ENCODE data around the gene STAM.

The STAM gene

DNA sequence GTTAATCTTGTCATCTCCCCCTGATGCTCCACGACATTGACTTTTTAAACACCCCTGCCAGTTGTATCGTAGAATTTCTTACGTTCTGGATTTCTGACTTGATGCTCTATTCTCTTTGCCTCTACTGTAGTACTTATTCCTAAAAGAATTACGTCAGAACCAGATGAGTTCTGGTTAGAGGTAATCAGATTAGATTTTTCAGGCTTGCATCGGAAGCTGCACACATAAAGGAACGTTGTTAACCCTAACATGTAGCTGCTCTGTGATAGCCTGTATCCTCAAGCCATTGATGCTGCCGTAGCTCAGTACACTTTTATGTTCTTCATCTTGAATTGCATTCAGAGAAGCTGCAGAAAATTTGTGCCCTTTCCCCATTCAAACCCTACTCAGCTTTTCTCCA lies 81.8 kb downstream of the STAM start:
- TF ChIP-seq, protein P1, sequence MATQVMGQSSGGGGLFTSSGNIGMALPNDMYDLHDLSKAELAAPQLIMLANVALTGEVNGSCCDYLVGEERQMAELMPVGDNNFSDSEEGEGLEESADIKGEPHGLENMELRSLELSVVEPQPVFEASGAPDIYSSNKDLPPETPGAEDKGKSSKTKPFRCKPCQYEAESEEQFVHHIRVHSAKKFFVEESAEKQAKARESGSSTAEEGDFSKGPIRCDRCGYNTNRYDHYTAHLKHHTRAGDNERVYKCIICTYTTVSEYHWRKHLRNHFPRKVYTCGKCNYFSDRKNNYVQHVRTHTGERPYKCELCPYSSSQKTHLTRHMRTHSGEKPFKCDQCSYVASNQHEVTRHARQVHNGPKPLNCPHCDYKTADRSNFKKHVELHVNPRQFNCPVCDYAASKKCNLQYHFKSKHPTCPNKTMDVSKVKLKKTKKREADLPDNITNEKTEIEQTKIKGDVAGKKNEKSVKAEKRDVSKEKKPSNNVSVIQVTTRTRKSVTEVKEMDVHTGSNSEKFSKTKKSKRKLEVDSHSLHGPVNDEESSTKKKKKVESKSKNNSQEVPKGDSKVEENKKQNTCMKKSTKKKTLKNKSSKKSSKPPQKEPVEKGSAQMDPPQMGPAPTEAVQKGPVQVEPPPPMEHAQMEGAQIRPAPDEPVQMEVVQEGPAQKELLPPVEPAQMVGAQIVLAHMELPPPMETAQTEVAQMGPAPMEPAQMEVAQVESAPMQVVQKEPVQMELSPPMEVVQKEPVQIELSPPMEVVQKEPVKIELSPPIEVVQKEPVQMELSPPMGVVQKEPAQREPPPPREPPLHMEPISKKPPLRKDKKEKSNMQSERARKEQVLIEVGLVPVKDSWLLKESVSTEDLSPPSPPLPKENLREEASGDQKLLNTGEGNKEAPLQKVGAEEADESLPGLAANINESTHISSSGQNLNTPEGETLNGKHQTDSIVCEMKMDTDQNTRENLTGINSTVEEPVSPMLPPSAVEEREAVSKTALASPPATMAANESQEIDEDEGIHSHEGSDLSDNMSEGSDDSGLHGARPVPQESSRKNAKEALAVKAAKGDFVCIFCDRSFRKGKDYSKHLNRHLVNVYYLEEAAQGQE (IDR thresholded peaks at IDR 0.05; ENCODE audit: low read depth), result no peak
- TF ChIP-seq, protein P2, sequence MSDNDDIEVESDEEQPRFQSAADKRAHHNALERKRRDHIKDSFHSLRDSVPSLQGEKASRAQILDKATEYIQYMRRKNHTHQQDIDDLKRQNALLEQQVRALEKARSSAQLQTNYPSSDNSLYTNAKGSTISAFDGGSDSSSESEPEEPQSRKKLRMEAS (IDR thresholded peaks at IDR 0.05), result no peak
- TF ChIP-seq NFIC (IDR thresholded peaks at IDR 0.05) (no peak), CEBPB (IDR thresholded peaks at IDR 0.05) (no peak), TAF1 (IDR thresholded peaks at IDR 0.05; ENCODE audit: low read depth) (no peak), FOXM1 (IDR thresholded peaks at IDR 0.05; ENCODE audit: borderline replicate concordance, low read depth) (no peak), ZBTB7A (IDR thresholded peaks at IDR 0.05; ENCODE audit: low read depth) (no peak), TCF12 (IDR thresholded peaks at IDR 0.05; ENCODE audit: low read depth) (no peak), EGR1 (IDR thresholded peaks at IDR 0.05) (no peak), EP300 (IDR thresholded peaks at IDR 0.05; ENCODE audit: borderline replicate concordance) (no peak), CREB1 (IDR thresholded peaks at IDR 0.05; ENCODE audit: low read depth) (no peak), TEAD4 (IDR thresholded peaks at IDR 0.05) (no peak), RAD21 (IDR thresholded peaks at IDR 0.05; ENCODE audit: low read depth) (no peak), YY1 (IDR thresholded peaks at IDR 0.05; ENCODE audit: low read depth) (no peak)
- TF ChIP-seq, protein P3, sequence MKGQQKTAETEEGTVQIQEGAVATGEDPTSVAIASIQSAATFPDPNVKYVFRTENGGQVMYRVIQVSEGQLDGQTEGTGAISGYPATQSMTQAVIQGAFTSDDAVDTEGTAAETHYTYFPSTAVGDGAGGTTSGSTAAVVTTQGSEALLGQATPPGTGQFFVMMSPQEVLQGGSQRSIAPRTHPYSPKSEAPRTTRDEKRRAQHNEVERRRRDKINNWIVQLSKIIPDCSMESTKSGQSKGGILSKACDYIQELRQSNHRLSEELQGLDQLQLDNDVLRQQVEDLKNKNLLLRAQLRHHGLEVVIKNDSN (IDR thresholded peaks at IDR 0.05), result no peak

DNA sequence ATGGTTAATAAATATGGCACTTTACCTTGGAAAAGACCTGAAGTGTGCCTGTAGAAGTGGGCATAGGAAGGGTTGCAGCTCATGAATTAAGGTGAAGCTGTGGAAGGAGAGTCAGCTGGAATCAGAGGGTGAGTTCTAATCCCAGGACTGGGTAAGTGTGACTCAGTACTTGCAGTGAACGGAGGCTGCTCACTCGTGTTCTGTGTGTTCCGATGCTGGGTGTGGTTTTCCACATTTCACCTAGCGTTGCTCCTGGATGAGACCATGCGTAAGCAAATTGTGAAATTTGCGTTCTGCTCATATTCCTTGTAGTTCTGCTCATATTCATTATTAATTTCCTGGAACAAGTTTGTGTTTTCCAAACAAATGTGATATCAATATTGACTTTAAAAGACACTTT lies 85.7 kb downstream of the STAM start:
- TF ChIP-seq CEBPB (IDR thresholded peaks at IDR 0.05) (no peak), TAF1 (IDR thresholded peaks at IDR 0.05; ENCODE audit: low read depth) (no peak), FOXM1 (IDR thresholded peaks at IDR 0.05; ENCODE audit: borderline replicate concordance, low read depth) (no peak), RAD21 (IDR thresholded peaks at IDR 0.05; ENCODE audit: low read depth) (no peak), ZBTB7A (IDR thresholded peaks at IDR 0.05; ENCODE audit: low read depth) (no peak), TEAD4 (IDR thresholded peaks at IDR 0.05) (no peak), YY1 (IDR thresholded peaks at IDR 0.05; ENCODE audit: low read depth) (no peak), EGR1 (IDR thresholded peaks at IDR 0.05) (no peak), TCF12 (IDR thresholded peaks at IDR 0.05; ENCODE audit: low read depth) (no peak), EP300 (IDR thresholded peaks at IDR 0.05; ENCODE audit: borderline replicate concordance) (no peak), NFIC (IDR thresholded peaks at IDR 0.05) (no peak)
- TF ChIP-seq, protein P1 (IDR thresholded peaks at IDR 0.05; ENCODE audit: low read depth), result no peak
- TF ChIP-seq, protein P3 (IDR thresholded peaks at IDR 0.05), result no peak
- TF ChIP-seq, protein P2 (IDR thresholded peaks at IDR 0.05), result no peak

DNA sequence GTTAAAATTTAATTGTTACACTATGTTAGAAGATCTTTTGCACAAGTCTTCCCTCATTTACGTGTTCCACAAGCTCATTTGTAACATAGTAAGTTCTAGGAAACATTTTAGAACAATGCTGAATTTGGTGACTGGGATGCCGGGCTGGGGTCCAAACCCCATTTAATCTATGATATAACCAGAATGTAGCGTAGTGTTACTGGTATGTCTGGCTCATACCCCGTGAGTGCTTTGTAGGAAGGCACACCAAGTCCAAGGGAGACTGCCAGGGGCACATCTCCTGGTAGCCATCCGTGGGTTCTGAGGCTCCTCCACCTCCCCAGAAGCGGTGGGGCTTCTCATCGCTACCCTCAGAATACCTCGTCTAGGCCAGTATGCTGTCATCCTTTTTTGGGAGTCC lies 86.7 kb downstream of the STAM start:
- TF ChIP-seq TAF1 (IDR thresholded peaks at IDR 0.05; ENCODE audit: low read depth), result no peak

DNA sequence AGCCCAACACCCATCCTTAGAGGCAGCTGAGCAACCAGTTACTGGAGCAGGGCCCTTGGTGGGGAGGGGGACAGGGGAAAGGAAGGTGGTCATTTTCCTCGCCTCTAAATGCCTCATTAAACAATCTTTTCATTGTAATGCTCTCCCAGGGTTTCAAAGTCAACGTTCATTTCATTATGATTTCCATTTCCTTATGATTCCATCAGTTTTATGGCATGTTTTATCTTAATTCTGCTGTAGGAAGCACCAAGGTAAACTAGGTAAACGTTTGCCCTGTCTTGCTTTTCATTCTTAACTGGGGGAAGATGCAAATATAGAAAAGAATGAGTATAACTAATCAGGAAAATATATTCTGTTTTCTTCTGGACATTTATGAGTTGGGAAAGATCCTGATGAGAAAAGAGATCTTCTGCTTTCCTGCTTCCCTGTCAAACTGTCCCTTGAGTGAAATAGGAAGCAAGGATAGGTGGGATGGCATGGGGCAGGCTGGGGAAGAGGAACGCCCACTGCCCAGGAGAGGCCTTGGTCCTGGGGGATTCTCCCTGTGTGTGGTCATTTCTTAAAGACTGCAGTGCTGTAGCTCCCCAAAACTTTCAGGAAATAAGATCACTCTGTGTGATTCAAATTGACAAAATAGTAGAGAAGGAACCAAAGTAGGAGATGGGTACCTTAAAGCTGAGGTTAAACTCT lies 87.5 kb downstream of the STAM start:
- TF ChIP-seq TCF12 (IDR thresholded peaks at IDR 0.05; ENCODE audit: low read depth), result no peak
- TF ChIP-seq RAD21 (IDR thresholded peaks at IDR 0.05; ENCODE audit: low read depth), result no peak
- TF ChIP-seq EP300 (IDR thresholded peaks at IDR 0.05; ENCODE audit: borderline replicate concordance), result no peak
- TF ChIP-seq CEBPB (IDR thresholded peaks at IDR 0.05), result no peak
- no peak for TF ChIP-seq FOXM1 (IDR thresholded peaks at IDR 0.05; ENCODE audit: borderline replicate concordance, low read depth)
- TF ChIP-seq, protein P2 (IDR thresholded peaks at IDR 0.05), result no peak
- TF ChIP-seq, protein P3 (IDR thresholded peaks at IDR 0.05), result no peak
- TF ChIP-seq TAF1 (IDR thresholded peaks at IDR 0.05; ENCODE audit: low read depth), result no peak
- TF ChIP-seq YY1 (IDR thresholded peaks at IDR 0.05; ENCODE audit: low read depth), result no peak
- TF ChIP-seq NFIC (IDR thresholded peaks at IDR 0.05), result no peak

DNA sequence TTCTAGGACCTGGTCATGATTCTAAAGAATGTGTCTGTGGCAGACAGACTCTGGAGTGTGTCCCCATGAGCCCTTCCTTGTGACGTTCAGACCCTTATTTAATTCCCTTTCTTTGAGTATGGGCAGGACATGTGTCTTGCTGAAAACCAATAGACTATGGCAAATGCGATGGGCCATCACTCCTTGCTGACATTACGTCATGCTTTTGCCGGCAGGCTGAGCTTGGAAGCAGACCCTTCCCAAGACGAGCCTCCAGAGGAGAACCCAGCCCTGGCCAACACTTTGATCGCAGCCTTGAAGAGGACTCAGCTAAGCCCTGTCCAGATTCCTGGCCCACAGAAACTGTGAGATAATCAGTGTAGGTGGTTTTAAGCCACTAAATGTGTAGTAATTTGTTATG lies 89.7 kb downstream of the STAM start:
- TF ChIP-seq EGR1 (IDR thresholded peaks at IDR 0.05) (no peak), ZBTB7A (IDR thresholded peaks at IDR 0.05; ENCODE audit: low read depth) (no peak), CEBPB (IDR thresholded peaks at IDR 0.05) (no peak), FOXM1 (IDR thresholded peaks at IDR 0.05; ENCODE audit: borderline replicate concordance, low read depth) (no peak), EP300 (IDR thresholded peaks at IDR 0.05; ENCODE audit: borderline replicate concordance) (no peak), TAF1 (IDR thresholded peaks at IDR 0.05; ENCODE audit: low read depth) (no peak)
- TF ChIP-seq, protein P2 (IDR thresholded peaks at IDR 0.05), result no peak
- TF ChIP-seq, protein P3 (IDR thresholded peaks at IDR 0.05), result no peak
- TF ChIP-seq, protein P1 (IDR thresholded peaks at IDR 0.05; ENCODE audit: low read depth), result no peak

Measured in Ishikawa (cell line).